Parathyroid adenoma (tissue), 2 donors: ENCODE data around the gene AUTS2.

Experiments
- H2AFZ ChIP-seq: fragments of 300-600 bp; sonication (generic); one replicate; pipeline ENCODE4 v1.7.0; 2017; ENCODE audit warnings: antibody characterized with exemption, mild to moderate bottlenecking
- H3K27ac ChIP-seq: fragments of 300-600 bp; sonication (generic); one replicate; pipeline ENCODE4 v1.7.0; 2017
- H3K27me3 ChIP-seq: fragments of 300-600 bp; sonication (generic); one replicate; pipeline ENCODE4 v1.7.0; 2017; ENCODE audit warnings: low read length; ENCODE audit not compliant: control insufficient read depth, insufficient read depth
- H3K36me3 ChIP-seq: fragments of 300-600 bp; sonication (generic); one replicate; pipeline ENCODE4 v1.7.0; 2017; ENCODE audit warnings: low read length; ENCODE audit not compliant: control insufficient read depth, insufficient read depth
- H3K4me1 ChIP-seq: fragments of 300-600 bp; sonication (generic); one replicate; pipeline ENCODE4 v1.7.0; 2017; ENCODE audit warnings: control low read depth
- H3K4me2 ChIP-seq: fragments of 300-600 bp; sonication (generic); one replicate; pipeline ENCODE4 v1.7.0; 2017; ENCODE audit warnings: low read length
- H3K4me3 ChIP-seq: fragments of 300-600 bp; sonication (generic); one replicate; pipeline ENCODE4 v1.7.0; 2017; ENCODE audit warnings: low read depth, low read length
- H3K79me2 ChIP-seq: fragments of 300-600 bp; sonication (generic); one replicate; pipeline ENCODE4 v1.7.0; 2017; ENCODE audit warnings: control low read depth
- H3K9ac ChIP-seq: fragments of 300-600 bp; sonication (generic); one replicate; pipeline ENCODE4 v1.7.0; 2017; ENCODE audit warnings: mild to moderate bottlenecking
- H3K9me3 ChIP-seq: fragments of 300-600 bp; sonication (generic); one replicate; pipeline ENCODE4 v1.7.0; 2017; ENCODE audit warnings: low read length; ENCODE audit not compliant: control insufficient read depth
- CTCF ChIP-seq: fragments of 300-600 bp; sonication (generic); IDR thresholded peaks from one replicate; pipeline ENCODE4 v1.7.0; 2017; ENCODE audit warnings: antibody characterized with exemption, mild to moderate bottlenecking
- donor health status: primary hyperparathyroidism.

The AUTS2 gene

GRCh38 chr7:70720191-70720873, 1122.1 kb downstream of the AUTS2 start:
- no peaks in the 10 kb centered on the region for H3K4me1 ChIP-seq
- no peaks in the 10 kb centered on the region for H3K79me2 ChIP-seq
- no peaks in the 10 kb centered on the region for H3K9me3 ChIP-seq
- H3K4me3 ChIP-seq, result no peak overlapping the region
- H3K36me3 ChIP-seq, result no peaks in the 10 kb centered on the region
- H3K4me2 ChIP-seq, result no peak overlapping the region
- TF ChIP-seq CTCF, result no peak
- H3K9ac ChIP-seq, result no peak overlapping the region
- no peak overlapping the region for H3K27ac ChIP-seq
- H2AFZ ChIP-seq, result no peak overlapping the region
- no peaks in the 10 kb centered on the region for H3K27me3 ChIP-seq

GRCh38 chr7:70721500-70721899, 1123.2 kb downstream of the AUTS2 start:
- Histone ChIP-seq H3K4me2 (no peak overlapping the region), H3K4me1 (no peaks in the 10 kb centered on the region), H3K79me2 (no peaks in the 10 kb centered on the region), H3K27ac (no peak overlapping the region), H3K9ac (no peak overlapping the region), H3K4me3 (no peak overlapping the region), H3K9me3 (no peaks in the 10 kb centered on the region), H3K27me3 (no peaks in the 10 kb centered on the region), H3K36me3 (no peaks in the 10 kb centered on the region), H2AFZ (no peak overlapping the region)
- TF ChIP-seq CTCF, result no peak

- no peak overlapping the region for H3K4me3 ChIP-seq
- no peaks in the 10 kb centered on the region for H3K4me1 ChIP-seq
- H3K79me2 ChIP-seq, result no peaks in the 10 kb centered on the region
- TF ChIP-seq CTCF, result no peak
- H3K27ac ChIP-seq, result no peak overlapping the region
- no peaks in the 10 kb centered on the region for H3K27me3 ChIP-seq
- H3K9ac ChIP-seq, result no peak overlapping the region
- no peak overlapping the region for H2AFZ ChIP-seq
- no peaks in the 10 kb centered on the region for H3K9me3 ChIP-seq
- H3K4me2 ChIP-seq, result no peak overlapping the region
- no peaks in the 10 kb centered on the region for H3K36me3 ChIP-seq
These were observed 1125.1 kb downstream of the AUTS2 start for GRCh38 chr7:70723339-70723738.

- H3K4me1 ChIP-seq, result no peaks in the 10 kb centered on the region
- TF ChIP-seq CTCF, result no peak
- no peak overlapping the region for H3K4me3 ChIP-seq
- no peaks in the 10 kb centered on the region for H3K27me3 ChIP-seq
- no peaks in the 10 kb centered on the region for H3K36me3 ChIP-seq
- no peak overlapping the region for H2AFZ ChIP-seq
- H3K9ac ChIP-seq, result no peak overlapping the region
- no peak overlapping the region for H3K4me2 ChIP-seq
- H3K79me2 ChIP-seq, result no peaks in the 10 kb centered on the region
- H3K9me3 ChIP-seq, result no peaks in the 10 kb centered on the region
- H3K27ac ChIP-seq, result no peak overlapping the region
These were observed 1127.2 kb downstream of the AUTS2 start for GRCh38 chr7:70725448-70725847.

GRCh38 chr7:70726294-70726693, 1128.0 kb downstream of the AUTS2 start:
- H3K27ac ChIP-seq, result no peak overlapping the region
- H3K79me2 ChIP-seq, result no peaks in the 10 kb centered on the region
- no peak overlapping the region for H3K9ac ChIP-seq
- no peaks in the 10 kb centered on the region for H3K36me3 ChIP-seq
- TF ChIP-seq CTCF, result no peak
- H3K4me3 ChIP-seq, result no peak overlapping the region
- no peaks in the 10 kb centered on the region for H3K9me3 ChIP-seq
- H2AFZ ChIP-seq, result no peak overlapping the region
- no peak overlapping the region for H3K4me2 ChIP-seq
- H3K4me1 ChIP-seq, result no peaks in the 10 kb centered on the region
- no peaks in the 10 kb centered on the region for H3K27me3 ChIP-seq
